ENCODE results near the gene MAK.

DNA sequence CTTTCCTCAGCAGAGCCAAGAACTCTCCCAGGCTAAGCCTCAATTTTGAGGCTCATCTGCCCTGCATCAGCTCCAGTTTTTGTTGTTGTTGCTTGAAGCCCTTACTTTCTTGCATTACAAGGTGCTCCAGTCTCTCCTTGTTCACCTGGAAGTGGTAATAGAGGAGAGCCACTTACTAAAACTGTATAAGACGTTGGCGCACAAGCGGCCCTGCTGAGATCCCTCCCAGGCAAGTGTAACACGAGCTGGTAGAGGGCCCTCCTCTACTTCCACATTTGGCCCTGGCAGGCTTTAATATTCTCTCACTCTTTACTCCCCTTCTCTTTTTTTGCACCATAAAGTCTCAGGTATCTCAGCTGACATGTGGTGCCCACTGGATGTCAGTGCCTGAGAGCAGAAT is 24.0 kb upstream of the MAK start:
- TF ChIP-seq RAD21 (conservative IDR thresholded peaks at IDR 0.05 in 1 of 2, IDR thresholded peaks at IDR 0.05 in 1 of 2) (no peak), CHD4 (IDR thresholded peaks at IDR 0.05; ENCODE audit: borderline replicate concordance) (no peak)
